Skeletal muscle tissue (tissue), 4 donors: Measurements from ENCODE around the gene CDRT15L2. TPM values are rescaled to one million over a fixed set of nuclear protein-coding genes. Genes with fewer than 3 reads are reported as not detected.
"Not testable (repeated sequence)": the region's sequence is repeated elsewhere in the genome, so short reads cannot be mapped to it uniquely, and the experiment has no call there.

ENCODE experiments used
- H3K27ac ChIP-seq: one replicate; pipeline ENCODE4 v1.7.0; 2013; ENCODE audit warnings: mild to moderate bottlenecking, low read depth, low read length, inconsistent platforms
- H3K27me3 ChIP-seq, 3 donors: one replicate each; pipeline ENCODE4 v1.7.0; 2013; ENCODE audit warnings: low read length in 3 of 3; ENCODE audit not compliant: control insufficient read depth in 3 of 3, insufficient read depth in 3 of 3
- H3K36me3 ChIP-seq, 3 donors: one replicate each; pipeline ENCODE4 v1.7.0; 2013; ENCODE audit warnings: low read length in 3 of 3; ENCODE audit not compliant: control insufficient read depth in 3 of 3, insufficient read depth in 3 of 3
- H3K4me1 ChIP-seq, 3 donors: one replicate each; pipeline ENCODE4 v1.7.0; 2013; ENCODE audit warnings: low read length in 3 of 3, mild to moderate bottlenecking in 3 of 3; ENCODE audit not compliant: control insufficient read depth in 3 of 3, insufficient read depth in 3 of 3
- H3K4me3 ChIP-seq, 3 donors: one replicate each; pipeline ENCODE4 v1.7.0; 2013; ENCODE audit warnings: low read length in 3 of 3
- H3K9ac ChIP-seq, 3 donors: one replicate each; pipeline ENCODE4 v1.7.0; 2013; ENCODE audit warnings: low read length in 3 of 3, mild to moderate bottlenecking in 3 of 3, moderate library complexity in 2 of 3, low read depth in 1 of 3
- H3K9me3 ChIP-seq, 3 donors: one replicate each; pipeline ENCODE4 v1.7.0; 2013; ENCODE audit warnings: low read length in 3 of 3; ENCODE audit not compliant: control insufficient read depth in 3 of 3
- total RNA-seq: library from RNA; depleted of rRNA; stranded (reverse); fragments of >200 nt; gene quantifications from one replicate; pipeline ENCODE4 v1.2.3, GENCODE V29; 2014
- donor health status: Osteomylitis.

The CDRT15L2 gene
- total RNA-seq, 1 donor from 2014 or later = not detected

DNA sequence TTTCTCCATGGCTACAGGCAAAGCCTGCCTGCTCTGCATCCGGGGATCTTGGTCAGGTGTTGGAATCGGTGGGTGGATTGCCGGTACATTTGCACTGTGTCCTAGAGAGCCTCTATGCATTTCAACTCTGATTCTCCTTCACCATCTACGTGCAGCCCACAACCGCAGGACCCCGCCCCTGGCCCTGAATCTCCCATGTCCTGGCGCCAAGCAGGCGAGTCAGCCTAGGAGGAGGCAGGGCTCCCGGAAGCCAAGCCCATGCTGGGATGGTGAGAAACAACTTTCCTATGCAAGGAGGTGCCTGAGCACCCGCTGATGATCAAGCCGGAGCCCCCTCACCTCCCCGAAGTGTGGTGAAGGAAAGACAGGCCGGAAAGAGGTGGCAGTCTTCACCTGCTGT is 7.9 kb upstream of the CDRT15L2 start:
- not testable (repeated sequence) for H3K9me3 ChIP-seq, H3K4me1 ChIP-seq, H3K27me3 ChIP-seq, H3K9ac ChIP-seq, H3K27ac ChIP-seq, H3K4me3 ChIP-seq, H3K36me3 ChIP-seq

DNA sequence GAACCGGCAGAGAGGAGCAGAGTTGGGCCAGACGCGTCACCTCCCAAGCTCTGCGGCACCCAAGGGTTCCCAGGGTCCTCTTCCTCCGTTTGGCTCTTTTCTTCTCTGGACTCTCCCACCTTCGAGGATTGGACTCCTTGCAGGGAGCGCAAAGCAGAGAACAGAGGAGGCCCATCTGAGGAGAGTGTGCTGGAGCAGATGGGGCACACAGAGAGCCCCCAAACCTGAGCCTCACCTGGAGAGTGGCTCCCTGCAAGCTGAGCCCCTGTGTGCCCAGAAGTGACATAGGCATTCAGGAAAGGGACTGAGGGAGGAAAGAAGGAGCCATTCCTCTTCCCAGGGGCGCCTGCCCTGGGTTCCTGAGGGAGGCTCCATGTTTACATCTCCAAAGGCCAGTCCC is 6.3 kb upstream of the CDRT15L2 start:
- not testable (repeated sequence) for H3K4me1 ChIP-seq, H3K27me3 ChIP-seq, H3K9me3 ChIP-seq, H3K36me3 ChIP-seq, H3K4me3 ChIP-seq, H3K27ac ChIP-seq, H3K9ac ChIP-seq

- not testable (repeated sequence) for H3K4me1 ChIP-seq, H3K4me3 ChIP-seq, H3K9ac ChIP-seq, H3K9me3 ChIP-seq, H3K36me3 ChIP-seq, H3K27ac ChIP-seq, H3K27me3 ChIP-seq
Observed at GRCh38 chr17:20575071-20575470, 4.5 kb upstream of the CDRT15L2 start.

DNA sequence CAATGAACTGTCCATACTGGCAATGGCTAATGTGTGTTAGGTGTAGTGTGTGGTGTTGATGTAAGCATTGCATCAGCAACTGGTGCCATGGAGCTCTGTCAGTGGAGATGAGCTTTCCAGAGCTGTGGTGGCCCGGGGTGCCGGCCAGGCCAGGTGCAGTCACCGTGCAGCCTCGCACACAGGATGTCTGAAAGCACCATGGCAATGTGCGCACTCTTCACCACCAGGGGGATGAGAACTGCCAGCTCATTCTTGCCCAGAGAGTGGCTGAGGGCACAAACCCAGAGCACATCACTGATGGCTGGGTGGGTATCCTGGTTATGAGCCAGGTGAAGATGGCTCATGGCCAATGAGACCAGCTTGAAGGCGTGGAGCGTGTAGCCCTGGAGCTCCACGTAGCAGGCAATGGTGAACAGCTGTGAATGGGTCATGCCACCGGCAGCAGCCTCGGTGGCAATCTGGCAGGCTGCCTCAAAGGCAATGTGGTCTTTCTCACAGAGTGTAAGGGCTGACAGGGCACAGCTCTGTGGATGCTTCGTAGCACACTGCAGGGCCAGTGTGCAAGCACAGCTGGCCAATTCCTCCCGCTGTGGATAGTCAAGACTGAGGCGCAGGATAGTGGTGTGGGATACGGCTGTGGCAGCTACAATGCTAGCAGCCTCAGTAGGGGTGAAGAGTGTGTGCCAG is 4.5 kb downstream of the CDRT15L2 start:
- H3K27me3 ChIP-seq, H3K36me3 ChIP-seq, H3K27ac ChIP-seq, H3K9ac ChIP-seq, H3K4me1 ChIP-seq, H3K9me3 ChIP-seq, H3K4me3 ChIP-seq: not testable (repeated sequence)

- H3K4me3 ChIP-seq, H3K27me3 ChIP-seq, H3K4me1 ChIP-seq, H3K9me3 ChIP-seq, H3K36me3 ChIP-seq, H3K9ac ChIP-seq, H3K27ac ChIP-seq: not testable (repeated sequence)
Observed at GRCh38 chr17:20588744-20589453, 9.4 kb downstream of the CDRT15L2 start.

- H3K4me3 ChIP-seq, H3K9ac ChIP-seq, H3K4me1 ChIP-seq, H3K27me3 ChIP-seq, H3K9me3 ChIP-seq, H3K36me3 ChIP-seq, H3K27ac ChIP-seq: not testable (repeated sequence)
Observed at GRCh38 chr17:20589454-20589810, 9.9 kb downstream of the CDRT15L2 start.

GRCh38 chr17:20591040-20591439 is 11.5 kb downstream of the CDRT15L2 start:
- not testable (repeated sequence) for H3K27ac ChIP-seq, H3K27me3 ChIP-seq, H3K4me1 ChIP-seq, H3K9ac ChIP-seq, H3K4me3 ChIP-seq, H3K9me3 ChIP-seq, H3K36me3 ChIP-seq

DNA sequence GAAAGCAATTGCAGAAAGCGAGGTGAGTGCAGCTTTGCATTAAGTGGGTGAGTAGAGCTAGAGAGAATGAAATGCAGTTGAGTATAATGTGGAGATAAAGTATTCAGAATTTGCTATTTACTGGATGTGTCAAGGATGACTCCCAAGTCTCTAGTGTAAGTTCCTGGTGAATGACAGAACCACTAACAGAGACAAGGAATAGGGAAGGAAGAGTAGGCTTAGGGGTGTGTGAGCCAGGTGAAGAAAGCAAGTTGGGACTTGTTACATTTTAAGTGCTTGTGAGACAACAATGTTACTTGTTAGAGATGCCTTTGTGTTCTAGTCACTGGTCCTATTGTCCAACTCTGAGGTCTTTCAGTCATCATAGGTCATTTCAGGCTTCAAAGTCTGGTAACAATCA is 26.0 kb downstream of the CDRT15L2 start:
- not testable (repeated sequence) for H3K27me3 ChIP-seq, H3K4me3 ChIP-seq, H3K4me1 ChIP-seq

GRCh38 chr17:20609490-20609889 is 30.0 kb downstream of the CDRT15L2 start:
- H3K27ac ChIP-seq, H3K4me3 ChIP-seq, H3K9me3 ChIP-seq, H3K36me3 ChIP-seq, H3K4me1 ChIP-seq, H3K9ac ChIP-seq, H3K27me3 ChIP-seq: not testable (repeated sequence)

More for the DNA sequence above, 26.0 kb downstream of the CDRT15L2 start:
- H3K9ac ChIP-seq, H3K9me3 ChIP-seq, H3K36me3 ChIP-seq, H3K27ac ChIP-seq: not testable (repeated sequence)

- Histone ChIP-seq H3K36me3 (no peaks in the 10 kb centered on the region), H3K4me3 (no peak overlapping the region), H3K27ac (no peak overlapping the region), H3K27me3 (peaks cover 0 to 2% (median 0%) of the 10 kb centered on the region in 3 donors), H3K9ac (no peak overlapping the region), H3K9me3 (no peaks in the 10 kb centered on the region), H3K4me1 (no peaks in the 10 kb centered on the region)
Observed at GRCh38 chr17:20611309-20611708, 31.8 kb downstream of the CDRT15L2 start.
